Cardiac fibroblast (primary cell): ENCODE results near the gene SYNE2.
A peak's percentile ranks its signal among the peaks of the same experiment; 100 is the strongest.

ENCODE experiments used
- DNase-seq, 2 donors: peaks; one replicate each; pipeline versions ENCODE4 v3.0.0 to v3.0.0-alpha.2; 2010; ENCODE audit warnings: low read depth in 2 of 2
- H3K4me3 ChIP-seq, 2 donors: replicated peaks in 1 of 2; 1 replicate in 1 of 2; 2 replicates in 1 of 2; pipeline ENCODE4 v1.5.1; 2011; ENCODE audit warnings: low read depth in 2 of 2, low read length in 2 of 2, mild to moderate bottlenecking in 2 of 2, moderate library complexity in 1 of 2
- CTCF ChIP-seq: IDR thresholded peaks from one replicate; pipeline ENCODE4 v1.5.1; 2011; ENCODE audit warnings: low read depth, mild to moderate bottlenecking, low read length, inconsistent platforms

SYNE2 gene

DNA sequence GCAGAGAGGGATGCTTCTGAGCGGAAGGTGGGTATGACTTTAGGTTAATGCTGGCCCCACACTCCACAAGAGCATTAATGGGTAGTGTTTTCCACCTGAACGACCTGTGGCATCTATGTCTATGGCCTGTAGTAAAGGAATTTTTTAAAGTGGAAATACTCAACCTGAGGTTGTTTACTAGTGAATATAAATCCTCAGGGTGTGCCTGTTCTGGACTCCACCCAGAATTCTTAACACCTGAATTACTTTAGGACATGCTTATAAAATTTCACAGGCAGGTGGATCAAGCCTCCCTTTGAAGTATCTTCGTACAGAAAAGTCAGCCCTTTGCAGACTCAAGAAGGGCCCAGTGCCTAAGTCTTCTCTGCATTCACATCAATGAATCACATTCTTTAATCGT is 245.3 kb downstream of the SYNE2 start:
- TF ChIP-seq CTCF: no peak
- no peak for DNase-seq
- no peak overlapping the region for H3K4me3 ChIP-seq

DNA sequence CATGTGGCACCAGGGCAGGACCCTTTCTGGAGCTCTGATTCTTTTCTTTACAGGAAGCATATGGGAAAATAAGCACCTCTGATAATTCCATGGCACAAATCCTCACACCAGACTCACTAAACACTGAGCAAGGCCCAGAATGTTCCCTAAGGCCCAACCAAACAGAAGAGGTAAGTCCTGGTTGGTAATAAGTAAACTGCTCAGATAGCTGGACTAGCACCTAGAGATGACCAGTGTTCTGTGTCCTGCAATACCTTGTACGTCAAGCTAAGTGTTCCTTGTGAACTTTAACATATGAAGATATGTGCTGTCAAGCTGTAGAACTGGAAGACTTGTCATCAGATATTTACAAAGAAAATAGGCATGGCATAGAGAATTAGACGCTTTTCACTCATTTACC is 254.6 kb downstream of the SYNE2 start:
- TF ChIP-seq CTCF: no peak
- no peak overlapping the region for H3K4me3 ChIP-seq
- no peak for DNase-seq

DNA sequence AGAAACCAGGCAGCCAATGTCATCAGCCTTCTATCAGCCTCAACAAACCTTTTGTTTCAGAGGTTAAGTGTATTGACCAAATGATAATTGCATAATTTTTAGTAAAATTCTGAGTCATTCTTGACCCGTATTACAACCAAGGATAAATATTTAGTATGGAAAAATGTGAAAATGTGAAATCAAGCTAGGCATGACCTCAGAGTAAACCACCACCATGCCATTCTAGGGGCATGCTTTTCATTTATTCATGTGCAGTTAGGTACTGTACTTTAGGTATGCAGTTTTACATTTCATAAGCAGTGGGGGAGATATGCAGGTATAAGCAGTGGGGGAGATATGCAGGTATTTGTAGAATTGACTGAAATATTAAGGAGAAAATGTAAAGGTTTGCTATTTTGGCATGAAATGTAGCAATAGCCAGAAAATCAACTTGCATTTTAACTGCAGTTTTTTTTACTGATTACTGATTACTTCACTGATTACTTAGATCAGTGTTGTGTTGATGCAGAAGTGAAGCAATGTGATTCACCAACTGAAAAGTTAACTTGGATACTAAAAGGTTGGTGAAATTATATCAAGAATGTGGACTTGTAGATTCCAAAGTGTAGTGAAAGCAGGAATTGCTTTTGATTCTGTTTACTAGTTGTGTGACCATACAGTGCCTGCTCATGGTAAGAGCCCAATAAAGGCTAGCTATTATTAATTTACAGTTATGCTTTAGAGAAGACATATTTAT is 257.2 kb downstream of the SYNE2 start:
- no peak for TF ChIP-seq CTCF
- peak; percentile 6 to 56 for DNase-seq

GRCh38 chr14:64110802-64111201 is 258.0 kb downstream of the SYNE2 start:
- DNase-seq: peak in 1 of 2 donors; percentile 28
- TF ChIP-seq CTCF: no peak
- no peak overlapping the region for H3K4me3 ChIP-seq

More for the DNA sequence above, 257.2 kb downstream of the SYNE2 start:
- no peak overlapping the region for H3K4me3 ChIP-seq

GRCh38 chr14:64112867-64113678 is 260.3 kb downstream of the SYNE2 start:
- no peak for DNase-seq
- TF ChIP-seq CTCF: no peak
- H3K4me3 ChIP-seq: no peak overlapping the region

DNA sequence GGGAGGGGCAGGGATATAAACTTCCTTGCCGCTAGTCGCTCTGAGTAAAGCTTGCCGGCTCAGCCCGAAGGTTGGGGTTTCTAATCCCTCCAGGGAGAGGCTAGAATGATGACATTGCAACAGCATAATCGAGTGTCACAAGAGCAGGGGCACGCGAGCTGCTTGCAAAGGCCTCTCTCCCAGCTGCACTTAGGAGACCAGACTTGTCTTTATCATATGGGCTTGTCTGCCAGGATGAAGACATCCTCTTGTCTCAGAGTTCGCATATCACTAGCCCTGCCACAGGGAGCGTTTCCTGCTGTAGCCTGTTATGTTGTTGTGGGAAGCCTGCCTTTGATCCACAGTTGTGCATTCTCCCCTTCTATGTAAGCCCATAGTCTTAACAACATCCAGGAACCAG is 261.4 kb downstream of the SYNE2 start:
- H3K4me3 ChIP-seq: no peak overlapping the region
- TF ChIP-seq CTCF: no peak
- DNase-seq: peak; percentile 36 to 56
